NCI-H146 treated with DMSO at 0.1 percent for 48 hours (cell line): ENCODE measurements around the gene RAB41.
A peak's percentile ranks its signal among the peaks of the same experiment; 100 is the strongest.
"Not testable (repeated sequence)": the region's sequence is repeated elsewhere in the genome, so short reads cannot be mapped to it uniquely, and the experiment has no call there.

Source experiments
- DNase-seq: peaks from one replicate; lab custom pipeline; 2025; ENCODE audit not compliant: unreplicated experiment; lab: John Stamatoyannopoulos, UW

RAB41 gene

GRCh38 chrX:70289793-70290770 is 8.1 kb downstream of the RAB41 start, which contains the start of the genes KIF4A and PDZD11:
TSS of gene KIF4A (plus strand) at chrX:70290104. CDS start at chrX:70290459, 355 bp downstream.
TSS of gene PDZD11 (minus strand) at chrX:70289927. CDS start at chrX:70289341, 586 bp downstream.
- DNase-seq = peak; percentile 44

DNA sequence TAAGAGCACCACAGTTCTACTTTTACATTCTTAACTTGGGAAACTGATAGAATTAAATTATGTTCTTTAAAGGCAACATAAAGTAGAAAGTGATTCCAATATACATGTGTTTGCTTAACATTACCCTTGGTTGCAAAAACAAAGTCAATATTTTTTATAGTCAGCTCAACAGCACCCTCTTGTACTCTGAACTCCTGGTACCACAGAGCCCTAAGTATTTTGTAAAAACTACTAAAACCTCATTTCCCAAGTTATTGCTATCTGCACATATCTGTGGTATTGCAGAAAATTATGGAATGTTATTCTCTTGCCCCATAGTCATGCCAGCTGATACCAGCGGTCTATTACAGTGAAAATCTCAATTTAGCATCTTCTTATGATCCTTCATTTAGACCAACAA is 10.8 kb downstream of the RAB41 start:
- DNase-seq = no peak

DNA sequence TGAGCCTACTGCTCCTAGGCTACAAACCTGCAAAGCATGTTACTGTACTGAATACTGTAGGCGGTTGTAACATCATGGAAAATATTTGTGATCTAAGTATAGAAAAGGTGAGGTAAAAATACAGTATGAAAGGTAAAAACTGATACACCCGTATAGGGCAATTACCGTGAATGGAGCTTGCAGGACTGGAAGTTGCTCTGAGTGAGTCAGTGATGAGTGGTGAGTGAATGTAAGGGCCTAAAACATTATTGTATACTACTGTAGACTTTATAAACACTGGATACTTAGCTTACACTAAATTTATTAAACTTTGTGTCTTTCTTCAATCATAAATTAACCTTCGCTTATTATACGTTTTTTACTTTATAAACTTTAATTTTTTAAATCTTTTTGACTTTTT is 11.6 kb downstream of the RAB41 start:
- no peak for DNase-seq

DNA sequence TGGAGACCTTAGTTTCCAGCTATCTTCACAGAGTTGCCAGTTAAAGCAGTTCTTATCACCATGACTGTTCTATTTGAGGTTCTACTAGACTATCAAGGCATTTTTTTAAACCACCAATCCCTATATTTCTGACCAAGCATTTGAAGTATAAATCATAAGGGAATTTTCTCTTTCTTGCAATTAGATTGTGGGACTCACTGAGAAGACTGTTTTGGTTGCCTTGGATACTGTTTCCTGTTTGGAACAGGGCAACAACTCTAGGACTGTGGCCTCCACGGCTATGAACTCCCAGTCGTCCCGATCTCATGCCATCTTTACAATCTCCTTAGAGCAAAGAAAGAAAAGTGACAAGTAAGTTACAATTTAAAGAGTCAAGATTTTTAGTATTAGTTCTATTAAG is 19.7 kb downstream of the RAB41 start:
- no peak for DNase-seq

DNA sequence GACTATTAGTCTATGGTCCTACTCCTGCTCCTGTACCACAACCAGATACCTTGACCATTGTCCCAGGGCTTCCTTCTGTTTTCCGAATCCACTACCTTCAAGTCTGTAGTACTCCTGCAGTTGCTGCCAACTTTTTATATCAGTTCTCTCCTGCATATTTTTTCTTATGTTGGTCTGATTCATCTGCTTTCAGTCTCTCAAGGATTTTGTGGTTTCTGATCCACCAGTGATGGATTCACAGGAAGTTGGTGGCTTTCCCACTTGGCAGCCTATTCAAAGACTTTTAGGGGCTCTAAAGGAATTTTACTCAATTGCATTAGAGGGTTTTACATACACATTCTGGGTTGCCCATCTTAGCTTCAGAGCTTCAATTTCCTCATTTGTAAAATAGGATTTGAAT is 31.5 kb downstream of the RAB41 start:
- no peak for DNase-seq

- no peak for DNase-seq
Measured at GRCh38 chrX:70322784-70323183, 40.8 kb downstream of the RAB41 start.

GRCh38 chrX:70323628-70324027 is 41.7 kb downstream of the RAB41 start:
- DNase-seq = not testable (repeated sequence)

DNA sequence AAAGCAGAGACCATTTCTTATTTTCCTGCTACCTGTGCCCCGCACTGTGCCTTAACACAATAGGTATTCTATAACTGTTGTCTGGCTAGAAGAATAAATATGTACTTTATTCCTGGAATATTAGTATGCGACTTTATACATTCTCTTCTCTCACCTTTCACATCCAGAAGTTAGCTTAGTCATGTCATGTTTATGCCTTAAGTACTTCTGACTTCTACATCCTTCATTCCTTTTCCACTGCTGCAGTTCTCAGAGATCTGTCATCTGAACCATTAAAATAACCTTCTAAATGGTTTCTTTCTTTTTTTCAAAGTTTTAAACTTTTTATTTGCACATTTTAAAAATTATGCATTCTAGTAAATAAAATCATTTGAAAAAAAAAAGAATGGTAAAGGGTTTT is 42.4 kb downstream of the RAB41 start:
- DNase-seq = no peak

DNA sequence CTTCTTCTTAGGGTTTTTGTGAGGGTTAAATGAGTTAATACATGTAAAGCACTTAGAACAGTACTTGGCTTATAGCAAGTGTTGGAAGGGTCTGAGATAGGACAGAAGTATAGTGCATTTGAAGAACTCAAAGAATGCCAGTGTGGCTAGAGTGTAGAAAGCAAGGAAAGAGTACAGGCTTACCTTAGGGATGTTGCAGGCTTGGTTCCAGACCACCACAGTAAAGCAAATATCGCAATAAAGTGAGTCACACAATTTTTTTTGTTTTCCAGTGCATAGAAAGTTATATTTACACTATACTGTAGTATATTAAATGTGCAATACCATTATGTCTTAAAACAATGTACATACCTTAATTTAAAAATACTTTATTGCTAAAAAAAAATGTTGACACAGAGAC is 49.2 kb downstream of the RAB41 start:
- no peak for DNase-seq

GRCh38 chrX:70332600-70332999 is 50.6 kb downstream of the RAB41 start:
- DNase-seq = no peak
